ENCODE data around the gene SIRT6.

GRCh38 chr19:4196009-4196408 lies 13.6 kb upstream of the SIRT6 start:
- no peak for TF ChIP-seq CTCF (IDR thresholded peaks at IDR 0.05)
- TF ChIP-seq YY1 (IDR thresholded peaks at IDR 0.05; ENCODE audit: low read depth), result no peak
- no peak for TF ChIP-seq MAX (IDR thresholded peaks at IDR 0.05; ENCODE audit: low read depth)
- no peak for TF ChIP-seq FOSL2 (IDR thresholded peaks at IDR 0.05; ENCODE audit: borderline replicate concordance, low read depth)
- TF ChIP-seq TCF12 (IDR thresholded peaks at IDR 0.05), result no peak
- no peak for TF ChIP-seq SIN3A (IDR thresholded peaks at IDR 0.05; ENCODE audit: borderline replicate concordance, low read depth, low read length)
- no peak for TF ChIP-seq EP300 (IDR thresholded peaks at IDR 0.05; ENCODE audit: borderline replicate concordance in 1 of 2, low read depth in 1 of 2, low read length in 1 of 2)
